Gastroesophageal sphincter (tissue), 3 donors: Measurements from ENCODE around the gene CENPT.

ENCODE experiments used
- CTCF ChIP-seq, 4 experiments: fragments of 200-600 bp in 2 of 4; fragments of 450-650 bp in 2 of 4; sonication (generic) in 1 of 4; IDR thresholded peaks; one replicate each; pipeline ENCODE4 v1.5.1; 2017 to 2019; ENCODE audit warnings: antibody characterized with exemption in 4 of 4, mild to moderate bottlenecking in 2 of 4, moderate library complexity in 2 of 4
- EP300 ChIP-seq: sonication (generic); formaldehyde crosslinking; IDR thresholded peaks from one replicate; pipeline ENCODE4 v1.6.1; 2017; ENCODE audit warnings: antibody characterized with exemption, mild to moderate bottlenecking
- POLR2A ChIP-seq, 2 donors: fragments of 450-650 bp; IDR thresholded peaks; one replicate each; pipeline ENCODE4 v1.6.1; 2017; ENCODE audit warnings: antibody characterized with exemption in 2 of 2, mild to moderate bottlenecking in 2 of 2, moderate library complexity in 1 of 2
- POLR2AphosphoS5 ChIP-seq: sonication (generic); formaldehyde crosslinking; IDR thresholded peaks from one replicate; pipeline ENCODE4 v1.6.1; 2017; ENCODE audit warnings: antibody characterized with exemption

DNA sequence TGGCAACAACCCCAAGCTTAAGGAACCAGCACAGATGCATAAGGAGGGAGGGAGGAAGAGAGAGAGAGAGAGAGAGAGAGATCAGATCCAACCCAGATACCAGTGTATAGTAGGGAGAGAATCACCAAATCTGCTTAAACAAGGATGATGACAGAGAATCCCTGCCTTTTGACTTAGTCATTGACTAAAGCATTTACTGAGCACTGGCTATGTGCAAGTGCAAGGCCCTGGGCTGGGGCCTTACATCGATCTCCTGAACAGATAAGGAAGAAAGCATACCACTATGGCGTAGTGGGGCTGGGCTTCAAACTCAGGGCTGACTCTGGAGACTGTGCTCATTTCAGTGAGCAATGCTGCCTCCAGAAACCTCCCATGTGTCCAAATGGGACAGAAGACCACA is 25.0 kb downstream of the CENPT start:
- TF ChIP-seq POLR2A (IDR thresholded peaks at IDR 0.05) (no peak), CTCF (IDR thresholded peaks at IDR 0.05) (no peak), EP300 (no peak), POLR2AphosphoS5 (no peak)
